ENCODE data around the gene DPP4. TPM values are rescaled to one million over a fixed set of nuclear protein-coding genes. Genes with fewer than 3 reads are reported as not detected.

Gene DPP4
- polyA plus RNA-seq, 3 donors, result 0.46 TPM; not detected in 2

- Histone ChIP-seq H3K4me3 (replicated peaks in 1 of 3; ENCODE audit: low read depth in 2 of 3, low read length in 3 of 3) (no peak overlapping the region), H3K4me1 (ENCODE audit: control insufficient read depth in 1 of 2, insufficient read depth in 2 of 2, low read length in 2 of 2) (peaks cover 3 to 9% of the 10 kb centered on the region in 2 donors), H4K20me1 (ENCODE audit: insufficient read depth, low read length) (no peaks in the 10 kb centered on the region), H3K36me3 (replicated peaks in 1 of 2; ENCODE audit: control insufficient read depth in 1 of 2, insufficient read depth in 2 of 2, low read length in 2 of 2) (no peaks in the 10 kb centered on the region), H3K9me3 (replicated peaks in 1 of 2; ENCODE audit: control insufficient read depth in 1 of 2, insufficient read depth in 1 of 2, low read length in 2 of 2) (no peaks in the 10 kb centered on the region), H3K27me3 (ENCODE audit: control insufficient read depth in 2 of 2, insufficient read depth in 2 of 2, low read length in 2 of 2) (no peaks in the 10 kb centered on the region), H3K79me2 (ENCODE audit: insufficient read depth, low read length) (no peaks in the 10 kb centered on the region), H3K4me2 (replicated peaks; ENCODE audit: extremely low read depth, low read length, poor library complexity, severe bottlenecking) (no peak overlapping the region), H3K9ac (ENCODE audit: insufficient read depth, low read length, poor library complexity, severe bottlenecking) (no peak overlapping the region), H3K27ac (ENCODE audit: low read depth in 1 of 2, low read length in 2 of 2) (no peak overlapping the region), H2AFZ (ENCODE audit: insufficient read depth, low read depth, low read length, poor library complexity, severe bottlenecking) (no peak overlapping the region)
- no peak overlapping the region for H3K4me3 Mint-ChIP-seq
- 100% methylated on average over 1 of the region's 5 CpGs for whole genome bisulfite sequencing (ENCODE audit: insufficient coverage)
- no peak for DNase-seq
- peaks cover 0 to 4% (median 0%) of the 10 kb centered on the region in 3 donors for H3K27me3 Mint-ChIP-seq (ENCODE audit: low read depth in 3 of 3)
- no peak overlapping the region for H3K27ac Mint-ChIP-seq
- peaks cover 0 to 4% (median 0%) of the 10 kb centered on the region in 7 donors for H3K9me3 Mint-ChIP-seq
- H3K4me1 Mint-ChIP-seq, result peaks cover 24% of the 10 kb centered on the region
- no peaks in the 10 kb centered on the region for H3K36me3 Mint-ChIP-seq
- TF ChIP-seq, protein P1, sequence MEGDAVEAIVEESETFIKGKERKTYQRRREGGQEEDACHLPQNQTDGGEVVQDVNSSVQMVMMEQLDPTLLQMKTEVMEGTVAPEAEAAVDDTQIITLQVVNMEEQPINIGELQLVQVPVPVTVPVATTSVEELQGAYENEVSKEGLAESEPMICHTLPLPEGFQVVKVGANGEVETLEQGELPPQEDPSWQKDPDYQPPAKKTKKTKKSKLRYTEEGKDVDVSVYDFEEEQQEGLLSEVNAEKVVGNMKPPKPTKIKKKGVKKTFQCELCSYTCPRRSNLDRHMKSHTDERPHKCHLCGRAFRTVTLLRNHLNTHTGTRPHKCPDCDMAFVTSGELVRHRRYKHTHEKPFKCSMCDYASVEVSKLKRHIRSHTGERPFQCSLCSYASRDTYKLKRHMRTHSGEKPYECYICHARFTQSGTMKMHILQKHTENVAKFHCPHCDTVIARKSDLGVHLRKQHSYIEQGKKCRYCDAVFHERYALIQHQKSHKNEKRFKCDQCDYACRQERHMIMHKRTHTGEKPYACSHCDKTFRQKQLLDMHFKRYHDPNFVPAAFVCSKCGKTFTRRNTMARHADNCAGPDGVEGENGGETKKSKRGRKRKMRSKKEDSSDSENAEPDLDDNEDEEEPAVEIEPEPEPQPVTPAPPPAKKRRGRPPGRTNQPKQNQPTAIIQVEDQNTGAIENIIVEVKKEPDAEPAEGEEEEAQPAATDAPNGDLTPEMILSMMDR (IDR thresholded peaks at IDR 0.05), result no peak
- intact Hi-C loops (cut with micrococcal nuclease), result no loop called here
These were observed 79.1 kb downstream of the DPP4 start for GRCh38 chr2:161994761-161995520.

DNA sequence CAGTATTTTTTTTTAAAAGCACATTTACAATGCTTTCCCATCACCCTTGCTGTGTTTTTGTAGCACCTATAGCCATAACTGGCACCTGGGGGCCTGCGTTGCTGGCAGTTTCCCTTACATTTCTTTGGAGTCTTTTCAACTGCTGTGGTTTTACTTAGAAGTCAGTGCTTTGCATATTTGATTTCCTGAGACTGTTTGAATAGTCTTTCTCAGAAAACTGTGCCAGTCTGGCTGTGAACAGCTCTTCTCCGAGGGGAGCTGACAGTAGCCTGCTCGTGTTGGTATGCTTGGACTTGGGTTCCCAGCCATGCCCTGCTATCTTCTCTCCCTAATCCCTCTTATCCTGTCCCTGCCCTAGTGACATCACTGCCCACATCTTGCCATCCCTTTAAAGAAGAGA is 81.5 kb downstream of the DPP4 start:
- Histone ChIP-seq H3K79me2 (ENCODE audit: insufficient read depth, low read length) (no peaks in the 10 kb centered on the region), H3K27ac (ENCODE audit: low read depth in 1 of 2, low read length in 2 of 2) (no peak overlapping the region), H4K20me1 (ENCODE audit: insufficient read depth, low read length) (no peaks in the 10 kb centered on the region), H3K4me3 (replicated peaks in 1 of 3; ENCODE audit: low read depth in 2 of 3, low read length in 3 of 3) (no peak overlapping the region), H3K4me2 (replicated peaks; ENCODE audit: extremely low read depth, low read length, poor library complexity, severe bottlenecking) (no peak overlapping the region), H3K27me3 (ENCODE audit: control insufficient read depth in 2 of 2, insufficient read depth in 2 of 2, low read length in 2 of 2) (no peaks in the 10 kb centered on the region), H3K9me3 (replicated peaks in 1 of 2; ENCODE audit: control insufficient read depth in 1 of 2, insufficient read depth in 1 of 2, low read length in 2 of 2) (no peaks in the 10 kb centered on the region), H3K9ac (ENCODE audit: insufficient read depth, low read length, poor library complexity, severe bottlenecking) (no peak overlapping the region), H3K4me1 (ENCODE audit: control insufficient read depth in 1 of 2, insufficient read depth in 2 of 2, low read length in 2 of 2) (peaks cover 3 to 9% of the 10 kb centered on the region in 2 donors), H3K36me3 (replicated peaks in 1 of 2; ENCODE audit: control insufficient read depth in 1 of 2, insufficient read depth in 2 of 2, low read length in 2 of 2) (no peaks in the 10 kb centered on the region), H2AFZ (ENCODE audit: insufficient read depth, low read depth, low read length, poor library complexity, severe bottlenecking) (peak overlapping the region; percentile 49)
- H3K36me3 Mint-ChIP-seq, result no peaks in the 10 kb centered on the region
- peak overlapping the region in 2 of 7 donors; percentile 47 to 69 for H3K27ac Mint-ChIP-seq
- peaks cover 0 to 4% (median 0%) of the 10 kb centered on the region in 7 donors for H3K9me3 Mint-ChIP-seq
- DNase-seq, result no peak
- 14% methylated on average over 1 of the region's 3 CpGs for WGBS (ENCODE audit: insufficient coverage)
- peaks cover 20% of the 10 kb centered on the region for H3K4me1 Mint-ChIP-seq
- TF ChIP-seq, protein P1 (IDR thresholded peaks at IDR 0.05), result no peak
- intact Hi-C loops (cut with micrococcal nuclease), result no loop called here
- H3K4me3 Mint-ChIP-seq, result no peak overlapping the region
- H3K27me3 Mint-ChIP-seq (ENCODE audit: low read depth in 3 of 3), result peaks cover 0 to 5% (median 0%) of the 10 kb centered on the region in 3 donors

Data from CD14-positive monocyte (primary cell).